Measurements from ENCODE around the gene COL4A1. TPM values are rescaled to one million over a fixed set of nuclear protein-coding genes. Genes with fewer than 3 reads are reported as not detected.
"Not testable (repeated sequence)": the region's sequence is repeated elsewhere in the genome, so short reads cannot be mapped to it uniquely, and the experiment has no call there.

COL4A1 gene
- total RNA-seq, 2 donors from 2014 or later: 80.4 to 253 TPM

DNA sequence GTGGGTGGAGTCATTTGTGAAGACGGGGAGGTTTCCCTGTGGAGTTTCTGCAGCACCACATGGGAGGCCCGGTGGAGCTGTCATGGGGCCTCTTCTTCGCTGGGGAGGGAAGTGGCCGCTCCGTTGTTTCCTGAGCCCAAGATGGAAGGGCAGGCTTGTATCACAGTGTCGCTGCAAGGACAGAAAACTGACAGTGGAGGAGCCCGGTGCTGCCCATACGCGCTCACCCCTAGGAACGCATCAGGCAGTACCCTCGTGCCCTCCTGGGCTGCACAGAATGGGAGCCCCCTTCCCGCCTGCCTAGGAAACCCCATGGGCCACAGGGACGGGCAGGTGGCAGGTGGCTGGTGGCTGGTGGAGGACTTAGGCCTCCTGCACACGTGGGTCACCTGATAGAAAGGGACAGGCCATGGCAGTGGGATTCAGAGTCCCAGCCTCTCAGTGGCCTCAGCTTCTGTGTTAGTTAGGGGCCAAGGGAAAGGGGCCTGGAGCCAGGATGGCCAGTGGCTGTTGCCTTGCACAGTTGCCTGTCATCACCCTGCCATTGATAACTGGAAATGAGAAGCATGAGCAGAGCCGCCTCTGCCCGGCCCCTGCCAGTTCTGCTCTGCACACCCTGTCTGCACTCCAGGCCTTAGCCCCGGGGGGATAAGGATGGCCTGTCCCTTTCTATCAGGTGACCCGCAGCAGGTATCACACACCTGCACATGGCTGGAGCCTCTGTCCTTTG is 7.7 kb upstream of the COL4A1 start:
- Histone ChIP-seq H3K36me3 (replicated peaks in 1 of 2; ENCODE audit: insufficient read depth in 1 of 2, low read depth in 2 of 2) (no peaks in the 10 kb centered on the region), H3K4me1 (peaks cover 37% of the 10 kb centered on the region), H3K27ac (no peak overlapping the region), H3K4me3 (no peak overlapping the region), H3K27me3 (no peaks in the 10 kb centered on the region), H3K9me3 (no peaks in the 10 kb centered on the region)
- 62 to 74% methylated on average over 15 to 16 of the region's 18 CpGs for WGBS, 2 donors
- DNase-seq: no peak
- intact Hi-C loops (cut with DNase I): no loop called here
- no peak for ATAC-seq
- TF ChIP-seq POLR2A (IDR thresholded peaks at IDR 0.05): no peak
- no peak for TF ChIP-seq CTCF (IDR thresholded peaks at IDR 0.05)

DNA sequence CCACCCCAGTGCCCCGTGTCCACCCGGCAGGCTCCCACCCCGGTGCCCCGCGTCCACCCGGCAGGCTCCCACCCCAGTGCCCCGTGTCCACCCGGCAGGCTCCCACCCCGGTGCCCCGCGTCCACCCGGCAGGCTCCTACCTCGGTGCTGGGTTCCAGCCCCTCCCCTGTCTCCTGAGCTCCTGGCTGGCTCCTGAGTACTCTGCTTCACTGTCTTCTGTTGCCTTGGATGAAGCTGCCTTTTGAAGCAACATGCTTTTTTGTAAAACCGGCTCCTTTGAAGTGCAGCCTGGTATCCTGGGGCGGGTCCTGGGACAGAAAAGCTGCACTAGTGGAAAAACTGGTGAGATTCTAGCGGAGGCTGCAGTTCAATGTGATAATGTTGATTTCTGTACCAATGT is 6.8 kb upstream of the COL4A1 start:
- ATAC-seq; H3K9me3 ChIP-seq; intact Hi-C loops (cut with DNase I); H3K27ac ChIP-seq; H3K27me3 ChIP-seq; H3K4me3 ChIP-seq; H3K36me3 ChIP-seq (replicated peaks in 1 of 2; ENCODE audit: insufficient read depth in 1 of 2, low read depth in 2 of 2); DNase-seq: not testable (repeated sequence)
- WGBS, 2 donors: 46 to 68% methylated on average over 4 to 9 of the region's 16 CpGs
- peaks cover 38% of the 10 kb centered on the region for H3K4me1 ChIP-seq

- 77 to 85% methylated on average over 11 to 12 of the region's 29 CpGs for WGBS, 2 donors
- H3K9me3 ChIP-seq; ATAC-seq; intact Hi-C loops (cut with DNase I); H3K27ac ChIP-seq; H3K27me3 ChIP-seq; H3K36me3 ChIP-seq (replicated peaks in 1 of 2; ENCODE audit: insufficient read depth in 1 of 2, low read depth in 2 of 2); DNase-seq; H3K4me3 ChIP-seq: not testable (repeated sequence)
- H3K4me1 ChIP-seq: peaks cover 38% of the 10 kb centered on the region
Measured at GRCh38 chr13:110313261-110313660, 6.3 kb upstream of the COL4A1 start.

DNA sequence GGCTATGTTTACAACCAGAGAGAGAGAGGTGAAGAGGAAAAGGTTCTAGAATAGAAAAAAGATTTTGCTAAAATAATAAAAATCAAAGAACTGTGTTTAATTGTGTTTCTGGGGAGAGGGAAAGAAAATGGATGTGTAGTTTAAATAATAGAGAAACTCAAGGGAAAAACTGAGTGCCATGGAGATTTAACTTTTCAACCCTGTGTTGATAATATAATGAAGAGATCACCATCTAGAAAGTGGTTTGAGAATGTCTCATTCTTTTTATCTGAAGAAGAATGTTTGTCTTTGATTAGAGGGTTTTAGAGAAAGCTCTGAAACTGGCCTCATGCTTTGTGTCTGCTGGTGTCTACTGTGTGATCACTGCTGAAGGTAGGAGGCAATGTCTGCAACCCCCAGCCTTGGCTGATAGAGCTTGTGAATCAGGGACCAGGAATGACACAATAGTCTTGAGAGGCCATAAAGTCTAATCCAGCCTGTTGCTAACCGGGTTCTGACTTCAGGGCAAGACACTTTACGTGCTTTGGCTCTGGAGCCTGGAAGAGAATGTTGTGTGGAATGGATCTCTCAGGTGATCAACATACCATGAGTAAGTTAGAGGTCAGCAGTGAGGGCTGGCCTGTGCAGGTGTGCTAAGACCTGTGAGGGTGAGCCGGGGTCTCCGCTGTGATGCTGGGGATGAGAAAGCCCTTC is 5.5 kb upstream of the COL4A1 start:
- H3K36me3 ChIP-seq (replicated peaks in 1 of 2; ENCODE audit: insufficient read depth in 1 of 2, low read depth in 2 of 2): no peaks in the 10 kb centered on the region
- H3K9me3 ChIP-seq: no peaks in the 10 kb centered on the region
- peaks cover 0 to under 1% of the 10 kb centered on the region in 2 donors for H3K27me3 ChIP-seq
- H3K4me3 ChIP-seq: no peak overlapping the region
- H3K4me1 ChIP-seq: peaks cover 44% of the 10 kb centered on the region
- DNase-seq (no peak), ATAC-seq (no peak)
- no peak overlapping the region for H3K27ac ChIP-seq
- WGBS, 2 donors: 62 to 64% methylated on average over 4 of the region's 4 CpGs
- no peak for TF ChIP-seq CTCF (IDR thresholded peaks at IDR 0.05)
- no peak for TF ChIP-seq POLR2A (IDR thresholded peaks at IDR 0.05)
- intact Hi-C loops (cut with DNase I): no loop called here

DNA sequence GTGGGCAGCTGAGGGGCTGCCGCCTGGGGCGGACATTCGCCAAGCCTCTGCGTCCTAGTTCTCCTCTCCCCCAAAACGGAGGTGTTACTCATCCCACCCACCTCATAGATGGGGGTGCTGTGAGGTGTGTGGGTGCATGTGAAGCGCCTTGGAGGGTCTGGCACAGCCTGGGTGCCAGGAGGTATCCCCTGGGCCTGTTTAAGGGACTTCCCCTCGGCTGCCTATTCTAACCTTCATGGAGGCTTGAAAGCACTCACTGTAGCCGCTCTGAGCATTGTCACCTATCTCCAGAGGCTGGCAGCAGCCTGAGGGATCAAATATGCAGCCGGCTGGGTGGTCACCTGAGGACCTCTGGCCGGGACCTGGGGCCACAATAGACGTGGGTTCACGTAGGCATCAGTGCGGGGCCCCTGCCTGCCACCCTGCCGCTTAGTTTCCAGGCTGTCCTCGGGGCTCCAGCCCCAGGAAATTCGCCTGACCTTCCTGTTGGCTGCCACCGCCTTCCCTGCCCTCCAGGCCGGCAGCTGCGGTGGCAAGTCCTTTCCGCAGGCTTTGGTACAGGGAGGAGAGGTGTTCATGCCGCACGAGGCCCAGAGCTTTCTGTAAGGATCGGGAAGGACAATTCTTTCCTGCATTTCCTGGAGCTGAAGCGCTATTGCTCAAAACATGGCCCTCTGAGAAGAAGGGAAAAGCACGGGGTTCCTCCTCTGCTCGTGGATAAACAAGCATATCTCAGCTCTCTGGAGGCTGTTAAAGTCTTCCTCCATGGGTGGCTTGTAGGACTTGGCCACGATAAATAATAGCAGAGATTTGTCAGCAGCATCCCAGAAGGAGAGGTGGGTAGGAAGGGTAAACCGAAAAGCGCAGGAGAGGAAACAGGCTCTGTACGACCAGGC is 4.7 kb upstream of the COL4A1 start:
- 54 to 71% methylated on average over 25 to 30 of the region's 30 CpGs for WGBS, 2 donors
- H3K4me1 ChIP-seq: peaks cover 52% of the 10 kb centered on the region
- intact Hi-C loops (cut with DNase I): no loop called here

More for the DNA sequence above, 4.7 kb upstream of the COL4A1 start:
- TF ChIP-seq CTCF (IDR thresholded peaks at IDR 0.05): no peak
- TF ChIP-seq POLR2A (IDR thresholded peaks at IDR 0.05): no peak
- ATAC-seq (no peak), DNase-seq (no peak)
- Histone ChIP-seq H3K27me3 (peaks cover 0 to 6% of the 10 kb centered on the region in 2 donors), H3K9me3 (no peaks in the 10 kb centered on the region), H3K36me3 (replicated peaks in 1 of 2; ENCODE audit: insufficient read depth in 1 of 2, low read depth in 2 of 2) (no peaks in the 10 kb centered on the region), H3K4me3 (no peak overlapping the region), H3K27ac (peak overlapping the region in 3 of 4 donors; percentile 5 to 45 (median 16))
